Measurements from ENCODE around the gene NES. TPM values are rescaled to one million over a fixed set of nuclear protein-coding genes. Genes with fewer than 3 reads are reported as not detected.
A peak's percentile ranks its signal among the peaks of the same experiment; 100 is the strongest.

The NES gene
- total and polyA plus RNA-seq, 2 of the 8 experiments (the other 6 are each of a cell fraction or from before 2014, with no cell fraction given) = 13.3 to 135 TPM

DNA sequence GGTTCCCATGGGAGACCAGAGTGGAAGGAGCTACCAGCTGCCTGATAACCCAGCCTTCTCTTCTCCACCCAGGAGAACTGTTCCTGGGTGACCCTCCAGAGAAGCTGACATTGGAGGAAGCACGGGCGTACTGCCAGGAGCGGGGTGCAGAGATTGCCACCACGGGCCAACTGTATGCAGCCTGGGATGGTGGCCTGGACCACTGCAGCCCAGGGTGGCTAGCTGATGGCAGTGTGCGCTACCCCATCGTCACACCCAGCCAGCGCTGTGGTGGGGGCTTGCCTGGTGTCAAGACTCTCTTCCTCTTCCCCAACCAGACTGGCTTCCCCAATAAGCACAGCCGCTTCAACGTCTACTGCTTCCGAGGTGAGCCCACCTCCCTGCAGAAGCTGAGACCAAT, 28.7 kb downstream of the NES start:
- H2BK12ac ChIP-seq (ENCODE audit: low read depth, low read length) = 0 out of 2 replicates have a peak overlapping the region, but pooled peaks have one; percentile 19
- no peak overlapping the region for H3K18ac ChIP-seq (ENCODE audit: extremely low read depth, low read length)
- no peak overlapping the region for H2BK120ac ChIP-seq (replicated peaks; ENCODE audit: low read depth, low read length)
- no peak overlapping the region for H3K27ac ChIP-seq (ENCODE audit: low read depth, low read length)
- H3K4me1 ChIP-seq (replicated peaks in 1 of 4; ENCODE audit: control insufficient read depth in 3 of 4, insufficient read depth in 4 of 4, low read length in 3 of 4) = peaks cover 0 to 5% (median 3%) of the 10 kb centered on the region in 4 experiments; a peak in 3 of 7 replicates
- H3K4me2 ChIP-seq (ENCODE audit: insufficient read depth in 1 of 2, low read depth in 2 of 2, low read length in 2 of 2) = no peak overlapping the region
- no peaks in the 10 kb centered on the region for H3K36me3 ChIP-seq (ENCODE audit: control insufficient read depth in 2 of 4, insufficient read depth in 4 of 4, low read length in 3 of 4)
- TF ChIP-seq BACH1 (IDR thresholded peaks at IDR 0.05; ENCODE audit: low read length) (no peak), JUN (IDR thresholded peaks at IDR 0.05; ENCODE audit: low read depth, low read length) (no peak), EGR1 (IDR thresholded peaks at IDR 0.05; ENCODE audit: borderline replicate concordance, low read depth, low read length) (no peak), HDAC6 (IDR thresholded peaks at IDR 0.05; ENCODE audit: low read depth, low read length) (no peak), ASH2L (IDR thresholded peaks at IDR 0.05; ENCODE audit: low read length) (no peak), YY1 (IDR thresholded peaks at IDR 0.05; ENCODE audit: low read depth, low read length) (no peak), RFX5 (IDR thresholded peaks at IDR 0.05; ENCODE audit: borderline replicate concordance, low read depth, low read length) (no peak)
- TF ChIP-seq, protein P1, sequence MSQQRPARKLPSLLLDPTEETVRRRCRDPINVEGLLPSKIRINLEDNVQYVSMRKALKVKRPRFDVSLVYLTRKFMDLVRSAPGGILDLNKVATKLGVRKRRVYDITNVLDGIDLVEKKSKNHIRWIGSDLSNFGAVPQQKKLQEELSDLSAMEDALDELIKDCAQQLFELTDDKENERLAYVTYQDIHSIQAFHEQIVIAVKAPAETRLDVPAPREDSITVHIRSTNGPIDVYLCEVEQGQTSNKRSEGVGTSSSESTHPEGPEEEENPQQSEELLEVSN (IDR thresholded peaks at IDR 0.05) = no peak
- TF ChIP-seq, protein P2, sequence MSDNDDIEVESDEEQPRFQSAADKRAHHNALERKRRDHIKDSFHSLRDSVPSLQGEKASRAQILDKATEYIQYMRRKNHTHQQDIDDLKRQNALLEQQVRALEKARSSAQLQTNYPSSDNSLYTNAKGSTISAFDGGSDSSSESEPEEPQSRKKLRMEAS (IDR thresholded peaks at IDR 0.05) = no peak
- no peak overlapping the region for H3K14ac ChIP-seq (ENCODE audit: insufficient read length)
- H3K79me2 ChIP-seq (ENCODE audit: control insufficient read depth in 1 of 2, insufficient read depth in 2 of 2, low read length in 2 of 2) = no peaks in the 10 kb centered on the region
- FAIRE-seq (no peak), DNase-seq (ENCODE audit: low read depth in 1 of 2, low spot score in 2 of 2) (no peak)
- no peak overlapping the region for H2BK5ac ChIP-seq (ENCODE audit: low read depth, low read length)
- H4K20me1 ChIP-seq (replicated peaks in 1 of 2; ENCODE audit: control insufficient read depth in 1 of 2, insufficient read depth in 2 of 2, low read length in 2 of 2) = peaks cover 0 to 4% of the 10 kb centered on the region in 2 experiments
- no peak overlapping the region for H3K9ac ChIP-seq (replicated peaks in 1 of 4; ENCODE audit: extremely low read depth in 1 of 4, low read depth in 3 of 4, low read length in 3 of 4)
- CTCF ChIA-PET (ENCODE audit: partially characterized antibody) = interaction anchor here (0.6 to 43.0 kb wide), 13 partner anchors 12 to 189 kb away, joined by 3 to 868 read pairs (median 5); partner anchors contain the start of genes HAPLN2, NAXE and NES
- peaks cover 3% of the 10 kb centered on the region; the same call in 1 of the 2 replicates for H3K23me2 ChIP-seq (ENCODE audit: low read depth, low read length)
- no peak overlapping the region for H3K23ac ChIP-seq (ENCODE audit: insufficient read length)
- no peak overlapping the region for H3K4ac ChIP-seq (replicated peaks; ENCODE audit: insufficient read length, low read depth, low read length)
- H2AK5ac ChIP-seq (ENCODE audit: low read depth, low read length) = no peak overlapping the region
- H2BK15ac ChIP-seq (ENCODE audit: low read length) = no peak overlapping the region
- H2BK20ac ChIP-seq (ENCODE audit: low read length) = no peak overlapping the region
- no peak overlapping the region for H4K5ac ChIP-seq (ENCODE audit: insufficient read length, low read depth, low read length)
- no peak overlapping the region for H3K4me3 ChIP-seq (ENCODE audit: extremely low read depth in 1 of 4, insufficient read depth in 2 of 4, low read depth in 3 of 4, low read length in 4 of 4)
- 90% methylated on average over 7 of the region's 10 CpGs; no CpG with 5 or more reads in 1 of the 2 experiments for WGBS, 2 experiments (ENCODE audit: extremely low coverage in 1 of 2, insufficient coverage in 1 of 2, insufficient read length in 1 of 2, insufficient replicate concordance in 2 of 2, low coverage in 1 of 2, low lambda C conversion rate in 2 of 2, missing lambda C conversion rate in 1 of 2)
- POLR2A ChIA-PET (ENCODE audit: partially characterized antibody) = interaction anchor here (1.2 to 4.5 kb wide), 5 partner anchors 13 to 78 kb away, joined by 3 to 15 read pairs (median 5); no protein-coding TSS in a partner anchor
- no peak overlapping the region for H4K8ac ChIP-seq (ENCODE audit: extremely low read depth, insufficient read depth, low read length)
- peaks cover 5 to 42% (median 29%) of the 10 kb centered on the region in 4 experiments for H3K27me3 ChIP-seq (replicated peaks in 1 of 4; ENCODE audit: control insufficient read depth in 3 of 4, extremely low read depth in 1 of 4, insufficient read depth in 3 of 4, low read length in 3 of 4)
- H3K9me3 ChIP-seq (ENCODE audit: insufficient read depth in 2 of 2, low read depth in 1 of 2, low read length in 1 of 2) = no peaks in the 10 kb centered on the region
- no peak overlapping the region for H2AFZ ChIP-seq (ENCODE audit: low read length)
- no peaks in the 10 kb centered on the region for H3K79me1 ChIP-seq (ENCODE audit: low read depth, low read length)
- H4K91ac ChIP-seq (replicated peaks; ENCODE audit: insufficient read length, low read length) = no peak overlapping the region
- H3K56ac ChIP-seq (replicated peaks; ENCODE audit: insufficient read length, low read depth, low read length) = no peak overlapping the region
